GM18498 (cell line): Measurements from ENCODE around the gene HEMK1.

Source experiments
- ATAC-seq: cut with Tn5 transposase; IDR thresholded peaks from one replicate; pipeline ENCODE4 v1.9.1; 2021; ENCODE audit warnings: mild to moderate bottlenecking, moderate library complexity; ENCODE audit not compliant: unreplicated experiment

HEMK1 gene

GRCh38 chr3:50568947-50569749, at the start of gene HEMK1:
Gene HEMK1, plus strand, starts transcription at chr3:50569522. Its CDS starts 1,583 bp downstream, at chr3:50571105.
- ATAC-seq = peak; percentile 67

- no peak for ATAC-seq
These were observed 48.5 kb upstream of the HEMK1 start for GRCh38 chr3:50520849-50521248.

- no peak for ATAC-seq
These were observed 47.8 kb upstream of the HEMK1 start for GRCh38 chr3:50521572-50521971.

GRCh38 chr3:50523279-50523811, 46.0 kb upstream of the HEMK1 start:
- ATAC-seq = no peak

- no peak for ATAC-seq
These were observed 44.6 kb upstream of the HEMK1 start for GRCh38 chr3:50524746-50525145.

- ATAC-seq = no peak
These were observed 44.0 kb upstream of the HEMK1 start for GRCh38 chr3:50525191-50525910.

GRCh38 chr3:50525987-50526386, 43.3 kb upstream of the HEMK1 start:
- no peak for ATAC-seq

GRCh38 chr3:50530001-50530970, 39.0 kb upstream of the HEMK1 start:
- no peak for ATAC-seq

- no peak for ATAC-seq
These were observed 38.1 kb upstream of the HEMK1 start for GRCh38 chr3:50531201-50531600.

- ATAC-seq = no peak
These were observed 37.1 kb upstream of the HEMK1 start for GRCh38 chr3:50532062-50532705.

GRCh38 chr3:50533316-50533715, 36.0 kb upstream of the HEMK1 start:
- ATAC-seq = no peak

- ATAC-seq = no peak
These were observed 35.4 kb upstream of the HEMK1 start for GRCh38 chr3:50533807-50534461.

- no peak for ATAC-seq
These were observed 34.5 kb upstream of the HEMK1 start for GRCh38 chr3:50534681-50535330.

GRCh38 chr3:50536471-50537180, 32.7 kb upstream of the HEMK1 start:
- ATAC-seq = no peak

GRCh38 chr3:50537421-50538129, 31.7 kb upstream of the HEMK1 start:
- ATAC-seq = no peak

- ATAC-seq = no peak
These were observed 29.7 kb upstream of the HEMK1 start for GRCh38 chr3:50539356-50540286.
